GM19395 (cell line): ENCODE results near the gene CAMK2N2.

Source experiments
- ATAC-seq: cut with Tn5 transposase; IDR thresholded peaks from one replicate; pipeline ENCODE4 v1.9.1; 2021; ENCODE audit warnings: mild to moderate bottlenecking, moderate library complexity; ENCODE audit not compliant: unreplicated experiment

Gene CAMK2N2

DNA sequence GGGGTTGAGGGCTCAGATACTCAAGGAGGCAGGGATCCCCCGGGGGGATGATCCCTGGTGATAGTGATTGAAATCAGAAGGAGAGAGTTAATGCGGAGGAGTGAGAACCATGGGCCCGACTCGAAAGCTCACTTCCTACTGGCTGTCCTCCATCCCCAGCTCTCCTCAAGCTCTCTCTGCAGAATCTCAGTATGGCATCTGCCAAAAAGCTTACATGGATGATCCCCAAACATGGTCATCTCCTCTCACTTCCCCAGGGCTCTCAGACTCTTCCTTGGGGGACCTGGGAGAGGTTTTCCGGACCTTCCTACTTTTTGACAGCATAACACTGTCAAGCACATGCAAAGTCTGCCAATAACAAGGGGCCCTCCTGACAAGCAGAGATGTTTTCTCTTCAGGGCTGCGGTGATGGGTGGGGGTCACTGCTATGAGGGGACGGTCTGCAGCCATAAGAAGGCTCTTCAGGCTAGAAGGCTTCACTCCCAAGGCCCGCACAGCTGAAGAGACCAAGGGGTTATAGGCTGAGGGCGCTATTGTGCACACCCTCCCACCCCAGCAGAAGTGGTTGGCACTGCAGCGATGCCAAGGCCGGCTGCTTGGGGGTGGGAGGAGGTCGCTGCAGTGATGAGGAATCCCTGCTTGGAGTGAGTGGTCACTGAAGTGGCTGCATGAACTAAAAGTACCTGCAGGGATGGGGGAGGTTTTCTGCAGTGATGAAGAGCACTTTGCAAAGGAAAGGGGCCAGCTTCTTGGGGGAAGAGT, 32.8 kb downstream of the CAMK2N2 start:
- ATAC-seq = no peak

DNA sequence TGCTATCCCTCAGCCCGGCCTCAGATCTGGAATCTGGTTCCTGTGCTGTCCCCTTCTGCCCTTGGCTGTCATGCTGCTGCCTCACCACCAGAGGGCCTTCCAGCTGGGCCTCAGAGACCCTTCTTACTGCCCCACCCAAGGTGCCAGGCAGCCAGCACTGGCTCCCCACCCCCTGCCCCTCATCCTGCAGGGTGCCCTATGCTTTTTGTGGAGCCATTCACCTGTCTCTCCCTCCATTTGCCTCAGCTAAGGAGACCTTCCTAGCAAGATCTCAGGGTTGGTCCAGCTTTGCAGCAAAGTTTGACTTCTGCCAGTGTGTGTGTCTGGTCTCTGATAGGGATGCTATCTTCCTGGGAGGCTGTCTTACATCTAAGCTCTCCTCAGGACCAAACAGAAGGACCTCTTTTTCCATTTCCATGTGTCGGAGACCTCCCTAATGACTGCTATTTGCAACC, 33.8 kb downstream of the CAMK2N2 start:
- ATAC-seq = peak; percentile 48

DNA sequence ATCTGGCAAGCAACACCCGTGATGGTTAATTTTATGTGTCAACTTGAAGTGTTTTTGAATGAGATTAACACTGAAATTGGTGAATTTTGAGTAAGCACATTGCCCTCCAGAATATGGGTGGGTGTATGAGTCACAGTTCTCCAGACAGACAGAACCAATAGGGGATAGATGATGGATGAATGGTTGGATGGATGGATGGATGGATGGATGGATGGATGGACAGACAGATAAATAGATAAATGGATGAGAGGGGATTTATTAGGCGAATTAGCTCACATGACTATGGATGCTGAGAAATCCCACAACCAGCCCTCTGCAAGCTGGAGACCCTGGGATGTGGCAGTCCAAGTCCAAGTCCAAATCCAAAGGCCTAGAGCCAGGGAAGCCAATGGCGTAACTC, 37.4 kb downstream of the CAMK2N2 start:
- no peak for ATAC-seq

DNA sequence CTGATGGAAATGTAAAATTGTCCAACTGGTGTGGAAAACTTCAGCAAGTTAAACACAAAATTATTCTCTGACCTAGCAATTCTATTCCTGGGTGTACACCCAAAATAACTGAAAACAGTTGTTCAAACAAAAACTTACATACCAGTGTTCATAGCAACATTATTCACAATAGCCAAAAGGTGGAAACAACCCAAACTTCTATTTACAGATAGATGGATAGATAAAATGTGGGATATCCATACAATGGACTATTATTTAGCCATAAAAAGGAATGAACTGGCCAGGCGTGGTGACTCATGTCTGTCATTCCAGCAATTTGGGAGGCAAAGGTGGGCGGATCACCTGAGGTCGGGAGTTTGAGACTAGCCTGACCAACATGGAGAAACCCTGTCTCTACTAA, 38.8 kb downstream of the CAMK2N2 start:
- no peak for ATAC-seq

DNA sequence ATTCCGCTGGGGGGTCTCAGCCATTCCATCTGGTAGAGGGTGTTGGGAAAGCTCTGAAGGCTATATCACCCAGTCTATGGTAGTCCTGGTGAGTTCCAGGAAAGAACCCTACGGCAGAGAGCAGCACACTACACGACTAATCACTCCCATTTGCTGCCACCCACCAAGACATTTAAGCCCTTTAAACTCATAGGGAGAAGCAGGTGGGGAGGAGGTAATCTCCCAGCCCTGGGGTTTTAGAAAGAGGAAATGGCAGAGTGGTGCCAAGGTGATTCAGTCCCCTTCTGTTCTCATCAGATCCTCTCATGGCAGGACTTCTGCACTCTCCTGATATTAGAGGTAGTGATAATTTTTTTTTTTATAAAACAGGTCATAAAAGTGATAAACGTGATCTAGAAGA, 42.5 kb downstream of the CAMK2N2 start:
- ATAC-seq = no peak

DNA sequence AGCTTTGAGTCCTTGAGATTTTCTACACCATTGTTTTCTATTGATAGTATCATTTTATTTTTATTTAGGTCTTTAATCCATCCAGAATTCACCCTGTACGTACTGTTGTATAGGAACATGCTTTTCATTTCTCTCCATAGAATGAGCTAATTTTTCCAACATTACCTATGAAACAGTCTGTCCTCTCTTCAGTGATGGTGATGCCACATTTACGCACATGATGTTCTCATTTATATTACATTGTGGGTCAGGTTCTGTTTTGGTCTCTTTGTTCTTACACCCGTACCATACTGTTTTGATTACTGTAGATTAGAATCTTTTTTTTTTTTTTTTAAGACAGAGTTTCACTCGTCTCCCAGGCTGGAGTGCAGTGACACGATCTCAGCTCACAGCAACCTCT, 49.6 kb downstream of the CAMK2N2 start:
- ATAC-seq = no peak

DNA sequence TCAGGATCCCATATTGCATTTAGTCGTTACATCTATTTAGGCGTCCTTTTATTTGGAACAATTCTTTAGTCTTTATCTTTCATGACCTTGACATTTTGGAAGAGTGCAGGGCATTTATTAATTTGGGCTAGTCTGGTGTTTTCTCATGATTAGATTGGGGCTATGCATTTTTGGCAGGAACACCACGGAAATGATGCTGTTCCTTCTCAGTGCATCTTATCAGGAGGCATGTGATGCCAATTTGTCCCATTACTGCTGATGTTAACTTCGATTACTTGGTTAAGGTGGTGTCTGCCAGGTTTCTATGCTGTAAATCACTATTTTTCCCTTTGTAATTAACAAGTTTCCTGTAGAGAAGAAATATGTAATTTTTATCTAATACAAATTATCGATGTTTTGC, 50.1 kb downstream of the CAMK2N2 start:
- ATAC-seq = no peak
